ENCODE measurements around the gene PCSK4.

The PCSK4 gene

DNA sequence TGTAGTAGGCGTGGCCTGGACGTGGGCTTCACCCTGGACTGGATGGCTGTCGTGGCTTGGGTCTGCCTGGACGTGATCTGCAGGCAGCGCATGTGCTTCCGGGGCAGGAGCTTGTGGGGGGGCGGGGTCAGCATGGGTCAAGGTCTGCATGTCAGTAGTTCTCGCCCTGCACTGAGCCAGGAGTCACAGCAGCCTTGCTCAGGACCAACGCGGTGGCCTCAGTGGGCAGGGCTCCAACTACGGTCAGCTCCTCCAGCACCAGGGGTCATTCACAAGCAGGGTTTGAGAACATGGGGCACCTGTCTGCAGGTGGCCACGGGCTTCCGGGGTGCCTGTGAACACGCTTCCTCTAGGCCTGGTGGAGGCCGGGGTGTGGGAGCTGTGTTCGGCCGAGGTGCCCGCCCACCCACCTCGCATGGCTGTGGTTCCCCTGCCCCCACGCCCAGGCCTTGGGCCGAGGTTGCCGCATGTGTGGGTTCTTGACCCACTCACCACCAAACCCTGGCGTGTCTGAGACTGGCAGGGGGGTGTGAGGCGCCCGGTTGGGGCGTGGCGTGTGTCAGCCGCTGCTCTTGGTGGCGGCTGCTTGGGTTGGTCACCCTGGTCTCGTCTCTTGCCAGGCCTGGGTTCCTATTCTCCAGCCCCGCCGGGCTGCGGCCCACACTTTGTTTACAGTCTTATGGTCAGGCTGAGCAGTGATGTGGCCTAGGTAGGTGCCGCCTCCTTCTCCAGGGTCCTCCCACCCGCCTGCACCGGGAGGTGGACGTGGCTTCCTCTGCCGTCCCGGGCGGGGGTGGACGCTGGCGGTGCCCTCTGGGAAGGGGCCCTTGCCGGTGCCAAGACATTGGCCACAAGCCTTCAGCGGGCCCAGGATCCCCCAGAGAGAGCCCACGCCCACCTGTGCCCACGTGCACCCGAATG, 56.8 kb downstream of the PCSK4 start:
- peaks cover 49 to 67% of the 10 kb centered on the region in 2 donors for H3K36me3 ChIP-seq (replicated peaks in 1 of 2; ENCODE audit: control insufficient read depth in 2 of 2, insufficient read depth in 2 of 2, low read length in 2 of 2)
- H2AFZ ChIP-seq (ENCODE audit: low read length), result no peak overlapping the region
- H3K18ac ChIP-seq (ENCODE audit: low read length), result no peak overlapping the region
- no peak for DNase-seq (ENCODE audit: low spot score)
- no peak overlapping the region for H3K14ac ChIP-seq (ENCODE audit: low read length)
- H3K4me2 ChIP-seq (ENCODE audit: insufficient read depth, low read length, poor library complexity, severe bottlenecking), result no peak overlapping the region
- no peak overlapping the region for H2BK12ac ChIP-seq (ENCODE audit: low read length)
- no peak overlapping the region for H4K91ac ChIP-seq (ENCODE audit: low read depth, low read length, poor library complexity)
- H3K4ac ChIP-seq (ENCODE audit: low read length), result no peak overlapping the region
- no peak overlapping the region for H3K23ac ChIP-seq (ENCODE audit: low read depth, low read length, poor library complexity)
- H3K4me1 ChIP-seq (ENCODE audit: control insufficient read depth in 2 of 2, insufficient read depth in 1 of 2, low read depth in 1 of 2, low read length in 2 of 2), result no peaks in the 10 kb centered on the region
- H4K8ac ChIP-seq (ENCODE audit: low read depth, low read length), result no peak overlapping the region
- H3K9ac ChIP-seq (ENCODE audit: low read depth, low read length, poor library complexity), result peak overlapping the region; percentile 44
- no peak overlapping the region for H2BK120ac ChIP-seq (ENCODE audit: low read depth, low read length)
- H3K79me1 ChIP-seq (ENCODE audit: low read depth, low read length), result peaks cover 15% of the 10 kb centered on the region
- H2BK5ac ChIP-seq (ENCODE audit: low read length), result peak overlapping the region; percentile 24
- H3K27ac ChIP-seq (replicated peaks; ENCODE audit: low read length), result no peak overlapping the region
- no peak overlapping the region for H2BK15ac ChIP-seq (ENCODE audit: low read length)
- no peak overlapping the region for H2AK5ac ChIP-seq (ENCODE audit: low read depth, low read length)
- no peaks in the 10 kb centered on the region for H3K27me3 ChIP-seq (ENCODE audit: control insufficient read depth in 3 of 3, insufficient read depth in 3 of 3, low read depth in 1 of 3, low read length in 3 of 3)
- H3K9me3 ChIP-seq (replicated peaks in 1 of 2; ENCODE audit: control insufficient read depth in 2 of 2, insufficient read depth in 1 of 2, low read depth in 1 of 2, low read length in 2 of 2), result no peaks in the 10 kb centered on the region
- H3K4me3 ChIP-seq (ENCODE audit: low read length in 2 of 2), result peak overlapping the region in 1 of 2 donors; percentile 32
- no CpG with 5 or more reads among the region's 47 CpGs for WGBS, 2 donors (ENCODE audit: extremely low coverage in 2 of 2, insufficient read length in 2 of 2, insufficient replicate concordance in 1 of 2)

DNA sequence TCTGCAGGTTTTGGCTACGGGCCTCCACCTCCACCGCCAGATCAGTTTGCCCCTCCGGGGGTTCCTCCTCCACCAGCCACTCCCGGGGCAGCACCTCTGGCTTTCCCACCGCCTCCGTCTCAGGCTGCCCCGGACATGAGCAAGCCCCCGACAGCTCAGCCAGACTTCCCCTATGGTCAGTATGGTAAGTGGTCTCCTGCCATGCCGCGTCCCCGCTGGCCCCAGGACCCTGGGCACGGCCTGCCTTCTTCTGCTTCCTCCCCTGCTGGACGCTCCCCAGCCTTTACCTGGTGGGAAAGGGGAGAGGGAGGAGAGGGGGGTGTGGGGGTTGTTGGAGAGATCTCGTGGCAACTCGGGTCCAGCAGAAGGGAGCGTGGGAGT, 57.7 kb downstream of the PCSK4 start:
- Histone ChIP-seq H2BK15ac (ENCODE audit: low read length) (no peak overlapping the region), H3K27me3 (ENCODE audit: control insufficient read depth in 3 of 3, insufficient read depth in 3 of 3, low read depth in 1 of 3, low read length in 3 of 3) (no peaks in the 10 kb centered on the region), H2BK120ac (ENCODE audit: low read depth, low read length) (no peak overlapping the region), H2BK12ac (ENCODE audit: low read length) (no peak overlapping the region), H3K79me1 (ENCODE audit: low read depth, low read length) (peaks cover 14% of the 10 kb centered on the region), H3K36me3 (replicated peaks in 1 of 2; ENCODE audit: control insufficient read depth in 2 of 2, insufficient read depth in 2 of 2, low read length in 2 of 2) (peaks cover 51 to 76% of the 10 kb centered on the region in 2 donors), H3K4me1 (ENCODE audit: control insufficient read depth in 2 of 2, insufficient read depth in 1 of 2, low read depth in 1 of 2, low read length in 2 of 2) (no peaks in the 10 kb centered on the region), H3K4ac (ENCODE audit: low read length) (no peak overlapping the region), H3K4me2 (ENCODE audit: insufficient read depth, low read length, poor library complexity, severe bottlenecking) (no peak overlapping the region), H3K27ac (replicated peaks; ENCODE audit: low read length) (no peak overlapping the region), H3K4me3 (ENCODE audit: low read length in 2 of 2) (no peak overlapping the region), H3K9ac (ENCODE audit: low read depth, low read length, poor library complexity) (no peak overlapping the region), H3K14ac (ENCODE audit: low read length) (no peak overlapping the region), H4K91ac (ENCODE audit: low read depth, low read length, poor library complexity) (no peak overlapping the region), H2BK5ac (ENCODE audit: low read length) (no peak overlapping the region), H3K9me3 (replicated peaks in 1 of 2; ENCODE audit: control insufficient read depth in 2 of 2, insufficient read depth in 1 of 2, low read depth in 1 of 2, low read length in 2 of 2) (no peaks in the 10 kb centered on the region), H3K23ac (ENCODE audit: low read depth, low read length, poor library complexity) (no peak overlapping the region), H2AK5ac (ENCODE audit: low read depth, low read length) (no peak overlapping the region), H4K8ac (ENCODE audit: low read depth, low read length) (no peak overlapping the region), H3K18ac (ENCODE audit: low read length) (no peak overlapping the region), H2AFZ (ENCODE audit: low read length) (no peak overlapping the region)
- no CpG with 5 or more reads among the region's 16 CpGs for WGBS, 2 donors (ENCODE audit: extremely low coverage in 2 of 2, insufficient read length in 2 of 2, insufficient replicate concordance in 1 of 2)
- DNase-seq (ENCODE audit: low spot score), result no peak

DNA sequence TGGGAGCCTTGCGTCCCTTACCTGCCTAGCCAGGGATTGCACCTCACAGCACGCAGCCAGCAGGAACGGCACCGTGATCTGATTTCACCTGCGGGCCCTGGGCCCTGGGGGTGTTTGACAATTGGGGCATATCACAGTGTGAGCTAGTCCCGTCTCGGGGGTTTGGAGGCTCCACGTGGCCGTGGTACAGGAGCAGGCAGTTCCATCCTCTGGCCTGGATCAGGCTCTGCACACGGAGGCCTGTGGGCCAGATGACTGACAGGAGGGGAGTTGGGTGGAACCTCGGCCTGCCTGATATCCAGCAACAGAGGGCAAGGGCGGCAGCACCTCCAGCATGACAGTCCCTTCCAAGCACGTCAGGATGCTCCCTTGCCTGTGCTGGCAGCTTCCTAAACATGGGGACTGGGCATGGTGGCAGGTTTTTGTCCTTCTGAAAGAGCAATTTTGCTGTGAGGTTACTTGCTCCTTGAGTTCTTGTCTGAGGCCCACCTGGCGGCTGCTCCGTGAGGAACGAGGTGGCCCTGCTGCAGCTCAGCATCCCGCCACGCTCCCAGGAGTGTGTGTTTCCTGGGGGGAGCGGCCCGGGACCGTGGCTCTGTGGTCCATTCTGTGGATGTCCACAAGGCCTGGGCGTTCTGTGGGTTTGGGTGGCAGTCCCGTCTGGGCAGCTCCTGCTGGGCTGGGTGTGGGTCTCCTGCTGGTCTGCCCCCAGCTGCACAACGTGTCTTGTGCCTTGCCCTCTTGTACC, 58.2 kb downstream of the PCSK4 start:
- no CpG with 5 or more reads among the region's 24 CpGs for WGBS, 2 donors (ENCODE audit: extremely low coverage in 2 of 2, insufficient read length in 2 of 2, insufficient replicate concordance in 1 of 2)
- H2AK5ac ChIP-seq (ENCODE audit: low read depth, low read length), result no peak overlapping the region
- peak overlapping the region; percentile 65 for H3K23ac ChIP-seq (ENCODE audit: low read depth, low read length, poor library complexity)

More for the DNA sequence above, 58.2 kb downstream of the PCSK4 start:
- no peak overlapping the region for H3K9ac ChIP-seq (ENCODE audit: low read depth, low read length, poor library complexity)
- no peak overlapping the region for H2BK12ac ChIP-seq (ENCODE audit: low read length)
- H4K8ac ChIP-seq (ENCODE audit: low read depth, low read length), result no peak overlapping the region
- H3K4me2 ChIP-seq (ENCODE audit: insufficient read depth, low read length, poor library complexity, severe bottlenecking), result no peak overlapping the region
- no peak for DNase-seq (ENCODE audit: low spot score)
- H3K4me3 ChIP-seq (ENCODE audit: low read length in 2 of 2), result peak overlapping the region in 1 of 2 donors; percentile 38
- no peak overlapping the region for H2BK15ac ChIP-seq (ENCODE audit: low read length)
- no peaks in the 10 kb centered on the region for H3K27me3 ChIP-seq (ENCODE audit: control insufficient read depth in 3 of 3, insufficient read depth in 3 of 3, low read depth in 1 of 3, low read length in 3 of 3)
- H4K91ac ChIP-seq (ENCODE audit: low read depth, low read length, poor library complexity), result no peak overlapping the region
- no peak overlapping the region for H3K27ac ChIP-seq (replicated peaks; ENCODE audit: low read length)
- peaks cover 14% of the 10 kb centered on the region for H3K79me1 ChIP-seq (ENCODE audit: low read depth, low read length)
- H2AFZ ChIP-seq (ENCODE audit: low read length), result no peak overlapping the region
- no peak overlapping the region for H2BK5ac ChIP-seq (ENCODE audit: low read length)
- H3K4me1 ChIP-seq (ENCODE audit: control insufficient read depth in 2 of 2, insufficient read depth in 1 of 2, low read depth in 1 of 2, low read length in 2 of 2), result no peaks in the 10 kb centered on the region
- H3K14ac ChIP-seq (ENCODE audit: low read length), result no peak overlapping the region
- no peak overlapping the region for H2BK120ac ChIP-seq (ENCODE audit: low read depth, low read length)
- peaks cover 51 to 82% of the 10 kb centered on the region in 2 donors for H3K36me3 ChIP-seq (replicated peaks in 1 of 2; ENCODE audit: control insufficient read depth in 2 of 2, insufficient read depth in 2 of 2, low read length in 2 of 2)
- H3K9me3 ChIP-seq (replicated peaks in 1 of 2; ENCODE audit: control insufficient read depth in 2 of 2, insufficient read depth in 1 of 2, low read depth in 1 of 2, low read length in 2 of 2), result no peaks in the 10 kb centered on the region
- no peak overlapping the region for H3K18ac ChIP-seq (ENCODE audit: low read length)
- peak overlapping the region; percentile 66 for H3K4ac ChIP-seq (ENCODE audit: low read length)
